Mucosa of stomach (tissue), 1 donor: ENCODE measurements around the gene DPT.

Experiments used
- H3K27me3 ChIP-seq: one replicate; pipeline ENCODE4 v1.7.0; 2013; ENCODE audit warnings: mild to moderate bottlenecking, low read length; ENCODE audit not compliant: control insufficient read depth, insufficient read depth
- H3K36me3 ChIP-seq: one replicate; pipeline ENCODE4 v1.7.0; 2013; ENCODE audit warnings: low read length; ENCODE audit not compliant: control insufficient read depth, insufficient read depth
- H3K4me1 ChIP-seq: one replicate; pipeline ENCODE4 v1.7.0; 2013; ENCODE audit warnings: mild to moderate bottlenecking, low read length; ENCODE audit not compliant: control insufficient read depth, insufficient read depth
- H3K4me3 ChIP-seq: one replicate; pipeline ENCODE4 v1.7.0; 2013; ENCODE audit warnings: low read length
- H3K9ac ChIP-seq: one replicate; pipeline ENCODE4 v1.7.0; 2013; ENCODE audit warnings: mild to moderate bottlenecking, low read length, moderate library complexity
- H3K9me3 ChIP-seq: one replicate; pipeline ENCODE4 v1.7.0; 2013; ENCODE audit warnings: mild to moderate bottlenecking, low read length, moderate library complexity; ENCODE audit not compliant: control insufficient read depth
- donor health status: Pancreatic carcinoma.

The DPT gene

DNA sequence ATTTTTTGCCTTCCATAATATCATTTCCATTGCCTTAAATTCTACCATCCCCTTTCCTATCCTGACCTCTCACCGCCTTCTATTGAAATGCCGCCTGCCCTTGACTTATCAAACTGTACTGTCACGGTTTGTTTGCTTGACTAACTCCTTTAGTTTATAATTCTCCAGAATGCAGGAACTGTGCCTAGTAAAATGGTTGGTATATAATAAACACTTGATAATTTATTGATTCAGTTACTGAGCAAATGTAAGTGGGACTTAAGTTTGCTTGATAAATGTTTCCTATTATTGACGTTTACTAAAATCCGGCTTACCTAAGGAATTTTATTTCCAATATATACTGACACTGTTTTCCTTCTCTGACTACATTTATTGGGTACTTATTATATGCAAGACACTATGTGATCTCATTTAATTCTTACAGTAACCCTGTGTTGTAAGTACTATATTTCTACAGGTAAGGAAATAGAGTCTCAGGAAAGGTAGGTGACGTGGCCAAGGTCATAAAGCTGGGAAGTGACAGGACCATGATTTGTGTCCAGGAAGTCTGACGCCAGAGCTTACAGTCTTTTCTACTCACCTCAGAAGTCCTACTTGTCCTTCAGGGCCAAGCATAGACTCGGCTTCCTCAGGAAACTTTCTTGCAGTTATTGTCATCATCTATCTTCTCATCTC lies 35.7 kb downstream of the DPT start:
- no peak overlapping the region for H3K4me3 ChIP-seq
- H3K4me1 ChIP-seq, result peaks cover 27% of the 10 kb centered on the region
- no peaks in the 10 kb centered on the region for H3K27me3 ChIP-seq
- no peaks in the 10 kb centered on the region for H3K36me3 ChIP-seq
- H3K9me3 ChIP-seq, result no peaks in the 10 kb centered on the region
- no peak overlapping the region for H3K9ac ChIP-seq

DNA sequence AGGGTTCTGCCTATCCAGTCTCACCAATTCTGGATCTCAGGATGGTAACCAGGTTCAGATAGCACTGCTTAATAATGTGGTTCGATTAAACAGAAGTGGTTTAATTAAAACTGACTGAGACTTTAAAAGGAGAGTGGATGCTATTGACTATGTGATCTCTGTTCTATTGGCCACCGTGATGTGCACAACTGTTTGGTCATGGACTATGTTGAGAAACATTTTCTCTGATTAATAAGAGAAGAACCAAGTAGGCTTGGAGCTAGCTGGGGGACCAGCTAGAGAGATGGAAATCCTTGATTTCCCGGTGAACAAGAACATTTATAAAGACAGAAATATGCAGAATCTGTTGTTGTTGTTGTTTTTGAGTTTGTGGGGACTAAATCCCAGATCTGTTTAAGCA lies 36.5 kb downstream of the DPT start:
- Histone ChIP-seq H3K9ac (no peak overlapping the region), H3K9me3 (no peaks in the 10 kb centered on the region), H3K36me3 (no peaks in the 10 kb centered on the region), H3K4me3 (no peak overlapping the region), H3K4me1 (peaks cover 28% of the 10 kb centered on the region), H3K27me3 (no peaks in the 10 kb centered on the region)

DNA sequence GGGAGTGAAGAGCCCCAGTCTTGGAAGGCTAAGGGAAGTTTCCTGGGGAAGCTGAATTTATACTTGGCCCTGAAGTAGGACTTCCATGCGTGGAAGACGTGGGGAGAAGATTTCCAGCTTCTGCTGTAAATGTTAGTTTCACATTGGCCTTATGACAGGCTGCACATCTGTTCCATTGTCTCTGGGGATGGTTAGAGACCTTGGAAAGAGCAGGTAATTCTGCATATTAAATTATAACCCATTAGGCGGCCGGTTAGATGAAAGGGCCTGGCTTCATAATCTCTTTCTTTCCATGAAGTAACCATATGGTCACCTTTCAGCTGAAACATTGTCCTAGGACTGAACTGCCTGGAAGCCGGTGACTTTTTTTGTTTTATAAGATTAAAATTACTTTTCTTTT lies 37.5 kb downstream of the DPT start:
- Histone ChIP-seq H3K36me3 (no peaks in the 10 kb centered on the region), H3K9me3 (no peaks in the 10 kb centered on the region), H3K4me3 (no peak overlapping the region), H3K27me3 (no peaks in the 10 kb centered on the region), H3K9ac (no peak overlapping the region), H3K4me1 (peaks cover 28% of the 10 kb centered on the region)

DNA sequence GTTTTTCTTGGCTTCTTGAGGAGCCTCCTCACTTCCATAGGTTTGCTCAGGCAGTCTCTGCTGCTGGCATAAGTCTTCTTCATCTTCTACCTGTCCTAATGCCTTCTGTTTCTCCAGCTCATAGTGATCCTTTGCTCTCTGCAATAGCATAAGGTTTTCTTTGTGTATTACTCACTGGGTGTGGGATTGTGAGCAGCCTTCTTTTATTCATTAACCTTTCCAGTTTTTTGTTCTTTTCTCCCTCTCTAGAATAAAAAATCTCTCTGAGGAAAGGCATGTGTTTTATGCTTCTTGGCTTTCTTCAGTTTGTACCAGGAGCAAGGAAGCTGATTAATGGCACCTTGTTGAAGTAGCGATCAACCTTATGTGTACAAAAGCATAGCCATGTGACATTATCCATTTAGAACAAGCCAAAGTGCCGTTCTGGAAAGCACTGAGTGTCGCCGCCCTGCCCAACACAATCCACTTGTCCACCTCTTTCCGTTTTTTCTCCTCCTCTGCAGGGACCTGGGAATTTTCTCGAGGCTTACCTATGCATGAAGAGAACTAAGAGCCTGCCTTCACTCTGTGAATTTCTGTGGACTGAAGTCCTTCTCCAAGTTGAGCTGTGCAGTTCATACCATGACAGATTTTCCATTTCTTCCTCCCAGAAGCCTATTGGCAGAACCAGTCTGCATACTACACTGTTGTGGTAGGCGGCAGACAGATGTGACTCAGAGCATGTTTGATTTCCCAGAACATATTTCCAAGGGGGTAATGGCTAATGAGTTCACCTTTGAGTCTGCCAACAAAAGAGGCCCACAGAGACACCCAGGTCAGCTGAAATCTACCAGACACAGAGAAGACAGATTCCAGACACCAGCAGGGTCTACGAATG lies 39.0 kb downstream of the DPT start:
- Histone ChIP-seq H3K9ac (no peak overlapping the region), H3K4me3 (no peak overlapping the region), H3K27me3 (no peaks in the 10 kb centered on the region), H3K36me3 (no peaks in the 10 kb centered on the region), H3K4me1 (peaks cover 24% of the 10 kb centered on the region), H3K9me3 (no peaks in the 10 kb centered on the region)

DNA sequence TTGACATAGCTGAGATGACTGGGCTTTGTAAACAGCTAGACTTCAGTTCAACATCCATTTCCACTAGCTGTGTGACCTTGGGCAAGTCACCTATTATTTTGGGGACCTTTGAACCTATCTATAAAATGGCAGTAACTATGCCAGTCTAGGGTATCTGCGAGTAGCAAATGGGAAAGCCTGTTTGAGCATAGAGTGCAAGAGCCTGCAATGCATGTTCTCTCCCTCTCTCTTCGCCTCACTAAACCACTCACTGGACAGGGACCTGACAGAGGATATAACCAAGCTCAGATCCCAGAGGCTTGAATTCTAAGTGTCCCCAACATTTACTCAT lies 39.7 kb downstream of the DPT start:
- Histone ChIP-seq H3K9ac (no peak overlapping the region), H3K4me1 (peaks cover 21% of the 10 kb centered on the region), H3K4me3 (no peak overlapping the region), H3K27me3 (no peaks in the 10 kb centered on the region), H3K9me3 (no peaks in the 10 kb centered on the region), H3K36me3 (no peaks in the 10 kb centered on the region)

DNA sequence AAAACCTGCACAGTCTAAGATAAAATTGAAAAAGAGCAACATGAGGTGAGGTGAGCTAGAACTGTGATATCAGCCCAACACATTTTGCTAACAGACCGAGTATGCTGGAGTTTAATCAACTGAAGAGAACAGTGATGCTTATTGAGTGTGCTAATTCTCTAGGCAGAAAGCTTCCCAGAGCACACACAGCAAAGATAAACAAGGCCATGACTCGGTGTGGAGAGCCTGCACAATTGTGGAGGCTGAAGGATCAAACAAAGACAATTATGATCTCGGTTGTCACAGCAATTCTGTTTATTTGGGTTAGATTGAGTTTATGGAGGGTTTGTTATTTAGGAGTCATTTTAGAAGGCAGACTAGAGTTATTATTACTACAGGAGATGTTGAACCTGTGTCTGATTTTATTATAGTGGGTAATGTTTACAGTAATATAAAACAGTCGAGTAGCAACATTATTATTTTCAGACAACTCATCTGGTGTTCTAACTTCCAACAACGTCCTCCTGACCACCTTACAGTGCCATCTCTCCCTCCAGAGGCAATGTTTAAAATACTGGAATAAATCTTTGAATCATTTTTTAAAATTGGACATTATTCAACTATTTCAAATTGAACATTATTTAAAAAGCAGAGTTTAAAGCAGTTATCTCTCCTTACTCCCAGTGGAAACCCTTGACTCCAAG lies 40.2 kb downstream of the DPT start:
- no peaks in the 10 kb centered on the region for H3K36me3 ChIP-seq
- no peak overlapping the region for H3K9ac ChIP-seq
- H3K4me3 ChIP-seq, result no peak overlapping the region
- no peaks in the 10 kb centered on the region for H3K9me3 ChIP-seq
- H3K4me1 ChIP-seq, result peaks cover 18% of the 10 kb centered on the region
- H3K27me3 ChIP-seq, result no peaks in the 10 kb centered on the region

DNA sequence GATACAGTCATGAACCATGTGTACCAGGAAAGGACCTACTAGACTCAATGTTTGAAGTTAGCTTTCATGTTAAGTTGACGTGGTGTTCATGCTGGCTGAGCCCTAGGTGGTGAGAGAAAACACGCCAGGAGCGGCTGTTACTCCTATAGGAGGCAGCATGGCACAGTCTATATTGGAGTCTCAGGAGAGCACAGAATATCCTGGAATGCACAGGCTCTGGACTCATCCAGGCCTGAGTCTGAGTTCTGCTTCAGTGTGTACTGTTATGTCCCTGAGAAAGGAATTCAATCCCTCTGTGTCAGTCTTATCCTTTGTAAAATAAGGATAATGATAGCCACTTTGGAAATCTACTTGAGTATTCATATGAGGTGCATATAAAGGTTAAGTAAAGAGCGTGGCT lies 41.2 kb downstream of the DPT start:
- H3K27me3 ChIP-seq, result no peaks in the 10 kb centered on the region
- H3K4me3 ChIP-seq, result no peak overlapping the region
- no peaks in the 10 kb centered on the region for H3K9me3 ChIP-seq
- no peaks in the 10 kb centered on the region for H3K36me3 ChIP-seq
- H3K4me1 ChIP-seq, result peaks cover 16% of the 10 kb centered on the region
- no peak overlapping the region for H3K9ac ChIP-seq

DNA sequence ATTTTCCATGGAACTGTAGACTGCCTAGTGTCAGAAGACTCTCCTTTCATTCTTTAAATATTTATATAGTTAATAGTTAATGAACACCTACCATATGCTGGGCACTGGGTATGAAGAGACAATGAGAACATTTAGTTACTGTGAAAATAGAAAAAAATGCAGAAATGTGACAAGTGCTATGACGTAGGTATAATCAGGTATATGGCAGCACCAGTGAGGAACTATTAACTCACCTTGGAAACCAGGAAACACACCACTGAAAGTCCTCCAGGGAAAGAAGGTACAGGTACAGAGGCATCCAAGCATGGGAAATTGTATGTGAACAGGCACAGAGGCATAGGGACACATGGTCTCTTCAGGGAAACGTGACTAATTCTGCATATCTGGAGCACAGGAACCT lies 42.3 kb downstream of the DPT start:
- Histone ChIP-seq H3K27me3 (no peaks in the 10 kb centered on the region), H3K4me3 (no peak overlapping the region), H3K9me3 (no peaks in the 10 kb centered on the region), H3K4me1 (peaks cover 16% of the 10 kb centered on the region), H3K36me3 (no peaks in the 10 kb centered on the region), H3K9ac (no peak overlapping the region)

DNA sequence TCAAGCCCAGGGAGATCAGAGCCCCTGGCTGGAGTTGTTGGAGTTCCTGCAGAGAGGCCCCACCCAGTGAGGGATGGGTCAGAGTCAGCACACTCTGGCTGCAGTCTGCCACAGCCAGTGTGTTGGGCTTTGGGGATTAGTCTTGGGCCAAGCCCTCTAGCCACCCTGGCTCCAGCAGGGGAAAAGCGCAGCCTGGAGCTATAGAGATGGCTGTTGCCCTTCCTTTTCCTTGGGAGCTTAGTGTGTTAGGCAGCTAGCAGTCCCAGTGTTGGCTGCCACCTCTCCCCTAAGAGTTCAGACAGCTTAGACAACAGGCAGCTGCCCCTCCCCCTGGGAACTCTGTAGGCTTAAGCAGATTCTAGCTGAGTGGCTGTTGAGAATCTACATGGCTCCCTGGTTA lies 45.1 kb downstream of the DPT start:
- Histone ChIP-seq H3K9me3 (no peaks in the 10 kb centered on the region), H3K4me1 (peaks cover 5% of the 10 kb centered on the region), H3K36me3 (no peaks in the 10 kb centered on the region), H3K4me3 (no peak overlapping the region), H3K9ac (no peak overlapping the region), H3K27me3 (no peaks in the 10 kb centered on the region)

DNA sequence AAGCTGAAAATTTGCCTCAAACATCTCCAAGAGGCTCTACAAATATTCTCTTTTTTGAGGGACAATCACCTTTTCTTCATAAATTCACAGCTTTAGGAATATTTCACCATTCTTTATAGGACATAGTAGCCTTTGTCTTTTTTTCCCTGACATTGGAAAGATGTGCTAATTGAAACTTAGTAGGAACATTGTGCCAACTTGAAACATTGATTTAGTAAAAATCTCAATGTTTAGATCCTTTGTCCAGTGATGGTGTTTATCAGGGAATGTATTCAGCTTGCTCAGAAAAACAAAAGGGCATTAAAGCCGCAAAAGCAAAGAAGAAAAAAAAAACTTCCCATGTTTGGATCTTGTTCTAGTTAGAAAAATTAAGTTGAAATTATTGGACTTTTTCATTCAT lies 52.1 kb downstream of the DPT start:
- Histone ChIP-seq H3K4me1 (no peaks in the 10 kb centered on the region), H3K9ac (no peak overlapping the region), H3K27me3 (no peaks in the 10 kb centered on the region), H3K4me3 (no peak overlapping the region), H3K9me3 (no peaks in the 10 kb centered on the region), H3K36me3 (no peaks in the 10 kb centered on the region)

DNA sequence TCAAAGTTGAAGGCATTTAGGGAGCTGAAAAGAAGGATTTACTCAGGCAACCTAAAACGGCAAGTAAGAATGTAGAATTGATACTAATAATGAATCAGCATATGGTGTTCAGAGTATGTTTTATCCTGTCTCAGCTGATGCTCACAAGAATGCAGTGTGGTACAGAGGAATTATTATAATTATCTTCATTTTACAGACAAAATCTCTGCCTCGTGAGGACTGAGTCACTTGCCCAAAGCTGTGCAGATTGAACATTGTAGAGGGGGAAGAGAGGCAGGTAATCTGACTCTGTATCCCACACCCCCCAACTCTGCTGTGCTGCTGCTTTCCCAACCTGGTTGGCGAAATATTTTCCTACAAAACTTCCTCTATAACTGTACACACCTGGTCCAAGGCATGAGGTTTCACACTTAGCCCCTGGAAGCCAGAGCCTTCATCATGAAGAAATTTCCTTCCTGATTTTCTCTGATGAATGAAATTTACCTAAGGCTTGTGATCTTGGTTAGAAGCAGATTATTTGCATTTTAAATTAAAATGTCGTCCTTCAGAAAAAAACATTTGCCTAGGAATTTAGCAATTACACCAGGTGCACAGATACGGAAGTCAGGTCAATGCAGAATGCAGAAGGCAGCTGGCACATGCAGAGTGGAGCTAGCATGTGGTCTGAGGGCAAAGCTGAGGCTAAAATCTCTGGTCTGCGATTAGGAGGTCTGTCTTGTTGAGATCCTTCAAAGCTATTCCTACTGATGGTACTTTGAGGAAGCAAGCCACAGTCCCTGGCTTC lies 52.8 kb downstream of the DPT start:
- Histone ChIP-seq H3K27me3 (no peaks in the 10 kb centered on the region), H3K9ac (no peak overlapping the region), H3K36me3 (no peaks in the 10 kb centered on the region), H3K9me3 (no peaks in the 10 kb centered on the region), H3K4me3 (no peak overlapping the region), H3K4me1 (no peaks in the 10 kb centered on the region)
